ENCODE measurements around the gene C2CD4D. TPM values are rescaled to one million over a fixed set of nuclear protein-coding genes. Genes with fewer than 3 reads are reported as not detected.

C2CD4D gene
- total RNA-seq, 1 experiment from 2014 or later = 0.79 TPM

DNA sequence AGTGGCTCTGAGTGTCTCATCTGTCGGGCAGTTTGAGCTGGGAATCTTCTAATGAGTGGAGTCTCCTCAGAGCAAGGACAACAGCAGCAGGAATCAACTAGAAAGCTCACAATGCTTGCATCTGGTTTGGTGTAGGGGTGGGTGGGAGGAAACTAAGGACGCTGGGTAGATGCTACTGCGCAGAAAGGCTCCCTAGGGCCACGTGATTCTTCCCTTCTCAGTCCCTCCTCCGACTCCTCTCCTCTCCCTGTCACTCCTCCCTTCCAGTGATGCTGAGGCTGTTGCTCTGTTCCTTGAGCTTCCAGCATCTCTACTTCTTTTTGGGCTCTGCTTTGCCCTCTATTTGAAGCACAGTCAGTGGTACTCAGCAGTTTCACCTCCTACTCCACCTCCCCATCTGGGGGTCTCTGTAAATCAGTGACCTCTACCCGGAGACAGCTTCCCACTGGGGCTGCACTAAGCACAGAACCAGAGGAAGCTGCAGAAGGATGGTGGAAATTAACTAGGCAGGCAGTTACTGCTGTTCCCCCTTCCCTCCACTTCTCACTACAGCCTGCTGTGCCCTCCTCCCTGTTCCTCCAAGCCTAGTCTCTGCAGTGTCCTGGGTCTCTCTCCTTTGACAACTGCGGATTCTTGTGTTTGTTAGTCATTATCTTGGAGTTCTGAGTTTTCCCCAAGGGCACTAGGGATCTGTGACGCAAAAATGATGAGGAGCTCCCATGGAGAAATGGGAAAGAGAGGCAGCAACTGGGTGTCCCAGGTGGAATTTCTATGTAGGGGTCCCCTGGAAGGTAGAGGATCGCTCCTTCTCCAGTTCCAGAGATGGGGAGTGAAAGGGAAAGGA is 40.2 kb downstream of the C2CD4D start:
- H4K20me1 ChIP-seq (ENCODE audit: control insufficient read depth, insufficient read depth, insufficient read length) = no peaks in the 10 kb centered on the region
- H3K23me2 ChIP-seq (ENCODE audit: insufficient read length, low read depth, low read length, poor library complexity, severe bottlenecking) = no peaks in the 10 kb centered on the region
- peaks cover 0 to under 1% (median 0%) of the 10 kb centered on the region in 3 experiments; a peak in 2 of 7 replicates for H3K36me3 Mint-ChIP-seq (ENCODE audit: insufficient read depth in 1 of 3, low read depth in 3 of 3)
- H4K8ac ChIP-seq (replicated peaks; ENCODE audit: insufficient read length, low read depth, low read length) = no peak overlapping the region
- no peak overlapping the region for H2AFZ ChIP-seq (ENCODE audit: low read length)
- H3K9me3 Mint-ChIP-seq = no peaks in the 10 kb centered on the region
- peaks cover 9% of the 10 kb centered on the region for H3K27me3 Mint-ChIP-seq (ENCODE audit: low read depth)
- no peak overlapping the region for H3K4me3 Mint-ChIP-seq
- no peaks in the 10 kb centered on the region for H3K79me2 ChIP-seq (ENCODE audit: insufficient read depth, low read length)
- peak; percentile 49 for DNase-seq
- no peak overlapping the region for H3T11ph ChIP-seq (ENCODE audit: low read length)
- no peak overlapping the region for H3K4me2 ChIP-seq (ENCODE audit: insufficient read depth, insufficient read length, low read length)
- H3K9ac ChIP-seq (ENCODE audit: extremely low read depth, insufficient read length, low read length) = no peak overlapping the region
- H3K18ac ChIP-seq (ENCODE audit: insufficient read length, low read depth, low read length) = no peak overlapping the region
- no peak overlapping the region for H3K4ac ChIP-seq (ENCODE audit: low read depth, low read length)
- H3K4me1 ChIP-seq (ENCODE audit: insufficient read depth, low read length) = no peaks in the 10 kb centered on the region
- no peak overlapping the region for H3K56ac ChIP-seq (ENCODE audit: insufficient read length, low read depth, low read length)
- H3K27ac Mint-ChIP-seq = peak overlapping the region in 1 of 3 experiments; percentile 62; a peak in 2 of 7 replicates
- H3K4me1 Mint-ChIP-seq = peaks cover 3 to 16% of the 10 kb centered on the region in 2 experiments; a peak in 3 of 4 replicates
- H3K27me3 ChIP-seq (ENCODE audit: insufficient read depth, low read length) = no peaks in the 10 kb centered on the region
- H3K79me1 ChIP-seq (ENCODE audit: insufficient read depth, low read depth, low read length, poor library complexity, severe bottlenecking) = no peaks in the 10 kb centered on the region
- no peak overlapping the region for H2BK20ac ChIP-seq (ENCODE audit: low read depth, low read length, poor library complexity, severe bottlenecking)
- no peak overlapping the region for H4K5ac ChIP-seq (ENCODE audit: insufficient read length, low read depth, low read length)
- no peak overlapping the region for H2AK5ac ChIP-seq (ENCODE audit: insufficient read length, low read length)
- no peak overlapping the region for H3K23ac ChIP-seq (ENCODE audit: insufficient read length, low read depth, low read length)
- H2BK5ac ChIP-seq (ENCODE audit: insufficient read length, low read length) = no peak overlapping the region
- H2BK15ac ChIP-seq (ENCODE audit: low read depth, low read length) = no peak overlapping the region
- H4K91ac ChIP-seq (ENCODE audit: insufficient read length, low read depth, low read length) = no peak overlapping the region
- no peak overlapping the region for H3K27ac ChIP-seq (ENCODE audit: insufficient read length, low read depth, low read length)
- H2BK12ac ChIP-seq (ENCODE audit: insufficient read length, low read depth, low read length) = no peak overlapping the region
- TF ChIP-seq, protein P1, sequence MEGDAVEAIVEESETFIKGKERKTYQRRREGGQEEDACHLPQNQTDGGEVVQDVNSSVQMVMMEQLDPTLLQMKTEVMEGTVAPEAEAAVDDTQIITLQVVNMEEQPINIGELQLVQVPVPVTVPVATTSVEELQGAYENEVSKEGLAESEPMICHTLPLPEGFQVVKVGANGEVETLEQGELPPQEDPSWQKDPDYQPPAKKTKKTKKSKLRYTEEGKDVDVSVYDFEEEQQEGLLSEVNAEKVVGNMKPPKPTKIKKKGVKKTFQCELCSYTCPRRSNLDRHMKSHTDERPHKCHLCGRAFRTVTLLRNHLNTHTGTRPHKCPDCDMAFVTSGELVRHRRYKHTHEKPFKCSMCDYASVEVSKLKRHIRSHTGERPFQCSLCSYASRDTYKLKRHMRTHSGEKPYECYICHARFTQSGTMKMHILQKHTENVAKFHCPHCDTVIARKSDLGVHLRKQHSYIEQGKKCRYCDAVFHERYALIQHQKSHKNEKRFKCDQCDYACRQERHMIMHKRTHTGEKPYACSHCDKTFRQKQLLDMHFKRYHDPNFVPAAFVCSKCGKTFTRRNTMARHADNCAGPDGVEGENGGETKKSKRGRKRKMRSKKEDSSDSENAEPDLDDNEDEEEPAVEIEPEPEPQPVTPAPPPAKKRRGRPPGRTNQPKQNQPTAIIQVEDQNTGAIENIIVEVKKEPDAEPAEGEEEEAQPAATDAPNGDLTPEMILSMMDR (conservative IDR thresholded peaks at IDR 0.05) = no peak
- peak overlapping the region; percentile 46; the same call in 1 of the 2 replicates for H3K14ac ChIP-seq (ENCODE audit: insufficient read depth, low read length)
- WGBS (ENCODE audit: extremely low coverage, insufficient read length, low lambda C conversion rate) = no CpG with 5 or more reads among the region's 9 CpGs
- H3K9me3 ChIP-seq (ENCODE audit: control insufficient read depth, low read depth, low read length) = no peaks in the 10 kb centered on the region
- H2BK120ac ChIP-seq (ENCODE audit: low read depth, low read length, poor library complexity, severe bottlenecking) = no peak overlapping the region

All from H9 (cell line).